Liver (tissue), 9 donors: ENCODE measurements around the gene ADGRV1. TPM values are rescaled to one million over a fixed set of nuclear protein-coding genes. Genes with fewer than 3 reads are reported as not detected.

Experiments used
- DNase-seq: peaks from one replicate; pipeline ENCODE4 v3.0.0-alpha.2; 2017; ENCODE audit warnings: low spot score
- H3K27ac ChIP-seq, 2 donors: one replicate each; pipeline ENCODE4 v1.7.0; 2013; ENCODE audit warnings: inconsistent platforms in 2 of 2, low read length in 2 of 2, control low read depth in 1 of 2, low read depth in 1 of 2, mild to moderate bottlenecking in 1 of 2
- H3K27me3 ChIP-seq, 4 donors: one replicate each; pipeline versions ENCODE4 v1.6.1 to v1.7.0; 2013; ENCODE audit warnings: low read length in 3 of 4, inconsistent platforms in 1 of 4, mild to moderate bottlenecking in 1 of 4, moderate library complexity in 1 of 4; ENCODE audit not compliant: control insufficient read depth in 4 of 4, insufficient read depth in 4 of 4
- H3K36me3 ChIP-seq, 4 donors: one replicate each; pipeline versions ENCODE4 v1.6.1 to v1.7.0; 2013; ENCODE audit warnings: low read length in 3 of 4, mild to moderate bottlenecking in 3 of 4, low read depth in 1 of 4, moderate library complexity in 1 of 4; ENCODE audit not compliant: control insufficient read depth in 4 of 4, insufficient read depth in 3 of 4
- H3K4me1 ChIP-seq, 4 donors: one replicate each; pipeline versions ENCODE4 v1.6.1 to v1.7.0; 2013; ENCODE audit warnings: low read length in 3 of 4, mild to moderate bottlenecking in 3 of 4, moderate library complexity in 1 of 4; ENCODE audit not compliant: control insufficient read depth in 4 of 4, insufficient read depth in 4 of 4
- H3K4me3 ChIP-seq, 3 donors: one replicate each; pipeline versions ENCODE4 v1.6.1 to v1.7.0; 2013; ENCODE audit warnings: low read length in 3 of 3, control low read depth in 1 of 3, low read depth in 1 of 3, mild to moderate bottlenecking in 1 of 3
- H3K9ac ChIP-seq, 2 donors: one replicate each; pipeline ENCODE4 v1.7.0; 2013; ENCODE audit warnings: low read length in 2 of 2, mild to moderate bottlenecking in 2 of 2, moderate library complexity in 2 of 2, control low read depth in 1 of 2, low read depth in 1 of 2
- H3K9me3 ChIP-seq, 4 donors: one replicate each; pipeline versions ENCODE4 v1.6.1 to v1.7.0; 2013; ENCODE audit warnings: low read length in 3 of 4; ENCODE audit not compliant: control insufficient read depth in 4 of 4
- EGR1 ChIP-seq, 2 donors: IDR thresholded peaks; 2 replicates each; pipeline ENCODE4 v1.6.1; 2016 to 2018; ENCODE audit warnings: antibody characterized with exemption in 2 of 2, low read depth in 2 of 2
- FOXA1 ChIP-seq: IDR thresholded peaks from 2 replicates; pipeline ENCODE4 v1.6.1; 2016; ENCODE audit warnings: antibody characterized with exemption
- FOXA2 ChIP-seq: IDR thresholded peaks from 2 replicates; pipeline ENCODE4 v1.6.1; 2016; ENCODE audit warnings: antibody characterized with exemption
- GABPA ChIP-seq, 2 donors: IDR thresholded peaks in 1 of 2; conservative IDR thresholded peaks in 1 of 2; 2 replicates each; pipeline ENCODE4 v1.6.1; 2016; ENCODE audit warnings: antibody characterized with exemption in 2 of 2, mild to moderate bottlenecking in 1 of 2, moderate library complexity in 1 of 2
- HNF4A ChIP-seq, 2 donors: conservative IDR thresholded peaks; 2 replicates each; pipeline ENCODE4 v1.6.1; 2016; ENCODE audit warnings: antibody characterized with exemption in 2 of 2, mild to moderate bottlenecking in 2 of 2
- HNF4G ChIP-seq: IDR thresholded peaks from 2 replicates; pipeline ENCODE4 v1.6.1; 2016; ENCODE audit warnings: antibody characterized with exemption
- JUND ChIP-seq, 2 donors: IDR thresholded peaks; 2 replicates each; pipeline ENCODE4 v1.6.1; 2016; ENCODE audit warnings: antibody characterized with exemption in 2 of 2
- NR2F2 ChIP-seq: IDR thresholded peaks from 2 replicates; pipeline ENCODE4 v1.6.1; 2016; ENCODE audit warnings: antibody characterized with exemption
- RAD21 ChIP-seq, 2 donors: IDR thresholded peaks; 2 replicates each; pipeline ENCODE4 v1.6.1; 2016; ENCODE audit warnings: antibody characterized with exemption in 2 of 2, mild to moderate bottlenecking in 2 of 2
- RXRA ChIP-seq, 2 donors: IDR thresholded peaks; 2 replicates each; pipeline ENCODE4 v1.6.1; 2017 to 2018; ENCODE audit warnings: antibody characterized with exemption in 2 of 2, mild to moderate bottlenecking in 1 of 2
- SP1 ChIP-seq: IDR thresholded peaks from 2 replicates; pipeline ENCODE4 v1.6.1; 2018; ENCODE audit warnings: antibody characterized with exemption, mild to moderate bottlenecking
- TAF1 ChIP-seq: conservative IDR thresholded peaks from 2 replicates; pipeline ENCODE4 v1.6.1; 2016; ENCODE audit warnings: antibody characterized with exemption, mild to moderate bottlenecking
- YY1 ChIP-seq: IDR thresholded peaks from 2 replicates; pipeline ENCODE4 v1.6.1; 2016; ENCODE audit warnings: antibody characterized with exemption, mild to moderate bottlenecking
- WGBS: extraction: QIAGEN DNeasy Blood & Tissue Kit; methylation state at CpG from one replicate; pipeline ENCODE4 v1.1.7; 2013; 5-methylcytosine and 5-hydroxymethylcytosine counted together
- polyA plus RNA-seq, 2 donors: library from polyadenylated mRNA; stranded (reverse) in 1 of 2; unstranded in 1 of 2; fragments of 200-250 nt in 1 of 2; fragments of >200 nt in 1 of 2; fragmentation: Nextera tagmentation in 1 of 2; extraction: Ambion mirVana in 1 of 2; gene quantifications; one replicate each; pipeline versions ENCODE4 v1.2.1 to v1.2.3, GENCODE V29; 2013 to 2015
- total RNA-seq, 2 donors: library from RNA; depleted of rRNA; stranded (reverse); fragments of >200 nt; gene quantifications; one replicate each; pipeline ENCODE4 v1.2.3, GENCODE V29; 2014
- TF ChIP-seq, protein P1 (sequence below): IDR thresholded peaks from 2 replicates; pipeline ENCODE4 v1.6.1; 2016; ENCODE audit warnings: antibody characterized with exemption
- TF ChIP-seq, protein P2 (sequence below): IDR thresholded peaks from 2 replicates; pipeline ENCODE4 v1.6.1; 2016; ENCODE audit warnings: antibody characterized with exemption, mild to moderate bottlenecking
- TF ChIP-seq, protein P3 (sequence below): fragments of 150-350 bp; IDR thresholded peaks from 2 replicates; pipeline ENCODE4 v1.5.1; 2017; ENCODE audit warnings: improper control_type of control experiment, low read depth, low read length; ENCODE audit not compliant: missing input control
- TF ChIP-seq, protein P4 (sequence below): IDR thresholded peaks from 2 replicates; pipeline ENCODE4 v1.6.1; 2016; ENCODE audit warnings: antibody characterized with exemption
- TF ChIP-seq, protein P5 (sequence below): IDR thresholded peaks from 2 replicates; pipeline ENCODE4 v1.6.1; 2016; ENCODE audit warnings: antibody characterized with exemption
- donor health status: healthy.
- donor health status: healthy.
- donor health status: healthy.
- donor health status: healthy.
- donor health status: healthy.

ADGRV1 gene
- total and polyA plus RNA-seq, 4 donors: 5.1 to 15.5 (median 9.6) TPM

DNA sequence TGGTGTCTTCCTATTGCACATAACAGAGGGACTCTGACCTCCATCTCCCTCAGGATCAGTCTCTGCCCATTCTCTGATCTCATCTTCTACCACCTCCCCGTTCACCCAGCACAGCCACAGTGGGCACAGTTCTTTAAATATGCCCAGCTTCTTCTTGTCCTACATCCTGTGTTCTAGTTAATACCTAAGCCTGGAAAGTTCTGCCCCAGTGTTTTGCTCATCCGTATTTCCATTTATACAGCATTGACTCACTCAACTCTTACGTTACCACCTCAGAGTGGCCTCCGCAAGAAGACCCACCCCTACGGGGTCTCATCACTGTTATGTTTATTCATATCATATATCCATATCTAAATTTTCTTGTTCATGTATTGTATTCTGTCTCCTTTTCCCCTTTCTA lies 315.5 kb downstream of the ADGRV1 start:
- 89% methylated on average over 5 of the region's 5 CpGs for WGBS
- Histone ChIP-seq H3K9ac (no peak overlapping the region), H3K4me3 (no peak overlapping the region), H3K36me3 (no peaks in the 10 kb centered on the region), H3K4me1 (peaks cover 8 to 65% (median 30%) of the 10 kb centered on the region in 4 donors), H3K27me3 (no peaks in the 10 kb centered on the region), H3K9me3 (no peaks in the 10 kb centered on the region), H3K27ac (peak overlapping the region; percentile 79 to 93)
- no peak for TF ChIP-seq HNF4A (conservative IDR thresholded peaks at IDR 0.05)
- TF ChIP-seq, protein P1, sequence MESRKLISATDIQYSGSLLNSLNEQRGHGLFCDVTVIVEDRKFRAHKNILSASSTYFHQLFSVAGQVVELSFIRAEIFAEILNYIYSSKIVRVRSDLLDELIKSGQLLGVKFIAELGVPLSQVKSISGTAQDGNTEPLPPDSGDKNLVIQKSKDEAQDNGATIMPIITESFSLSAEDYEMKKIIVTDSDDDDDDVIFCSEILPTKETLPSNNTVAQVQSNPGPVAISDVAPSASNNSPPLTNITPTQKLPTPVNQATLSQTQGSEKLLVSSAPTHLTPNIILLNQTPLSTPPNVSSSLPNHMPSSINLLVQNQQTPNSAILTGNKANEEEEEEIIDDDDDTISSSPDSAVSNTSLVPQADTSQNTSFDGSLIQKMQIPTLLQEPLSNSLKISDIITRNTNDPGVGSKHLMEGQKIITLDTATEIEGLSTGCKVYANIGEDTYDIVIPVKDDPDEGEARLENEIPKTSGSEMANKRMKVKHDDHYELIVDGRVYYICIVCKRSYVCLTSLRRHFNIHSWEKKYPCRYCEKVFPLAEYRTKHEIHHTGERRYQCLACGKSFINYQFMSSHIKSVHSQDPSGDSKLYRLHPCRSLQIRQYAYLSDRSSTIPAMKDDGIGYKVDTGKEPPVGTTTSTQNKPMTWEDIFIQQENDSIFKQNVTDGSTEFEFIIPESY: no peak
- DNase-seq: no peak

DNA sequence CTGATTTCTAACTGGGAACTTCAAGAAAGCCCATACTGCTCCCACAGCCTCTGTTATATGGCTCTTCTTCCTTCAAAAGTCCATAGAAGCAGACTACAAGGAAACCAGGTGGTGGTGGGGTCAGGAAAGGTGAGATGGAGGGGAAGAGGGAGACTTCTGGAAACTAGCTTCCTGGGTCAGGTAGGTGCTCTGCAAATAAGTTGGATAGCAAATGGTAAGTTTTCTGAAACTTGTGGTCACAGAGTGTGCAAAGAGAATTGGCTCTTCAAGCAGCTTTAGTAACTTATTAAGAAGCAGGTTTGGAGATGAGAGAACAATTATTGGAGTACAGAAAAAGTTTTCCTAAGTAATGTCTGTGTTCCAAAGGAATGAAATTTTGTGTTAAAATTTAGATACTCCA lies 316.9 kb downstream of the ADGRV1 start:
- Histone ChIP-seq H3K27ac (peak overlapping the region; percentile 19 to 31), H3K9ac (no peak overlapping the region), H3K9me3 (no peaks in the 10 kb centered on the region), H3K36me3 (no peaks in the 10 kb centered on the region), H3K4me3 (no peak overlapping the region), H3K27me3 (no peaks in the 10 kb centered on the region), H3K4me1 (peaks cover 8 to 57% (median 30%) of the 10 kb centered on the region in 4 donors)
- TF ChIP-seq, protein P2, sequence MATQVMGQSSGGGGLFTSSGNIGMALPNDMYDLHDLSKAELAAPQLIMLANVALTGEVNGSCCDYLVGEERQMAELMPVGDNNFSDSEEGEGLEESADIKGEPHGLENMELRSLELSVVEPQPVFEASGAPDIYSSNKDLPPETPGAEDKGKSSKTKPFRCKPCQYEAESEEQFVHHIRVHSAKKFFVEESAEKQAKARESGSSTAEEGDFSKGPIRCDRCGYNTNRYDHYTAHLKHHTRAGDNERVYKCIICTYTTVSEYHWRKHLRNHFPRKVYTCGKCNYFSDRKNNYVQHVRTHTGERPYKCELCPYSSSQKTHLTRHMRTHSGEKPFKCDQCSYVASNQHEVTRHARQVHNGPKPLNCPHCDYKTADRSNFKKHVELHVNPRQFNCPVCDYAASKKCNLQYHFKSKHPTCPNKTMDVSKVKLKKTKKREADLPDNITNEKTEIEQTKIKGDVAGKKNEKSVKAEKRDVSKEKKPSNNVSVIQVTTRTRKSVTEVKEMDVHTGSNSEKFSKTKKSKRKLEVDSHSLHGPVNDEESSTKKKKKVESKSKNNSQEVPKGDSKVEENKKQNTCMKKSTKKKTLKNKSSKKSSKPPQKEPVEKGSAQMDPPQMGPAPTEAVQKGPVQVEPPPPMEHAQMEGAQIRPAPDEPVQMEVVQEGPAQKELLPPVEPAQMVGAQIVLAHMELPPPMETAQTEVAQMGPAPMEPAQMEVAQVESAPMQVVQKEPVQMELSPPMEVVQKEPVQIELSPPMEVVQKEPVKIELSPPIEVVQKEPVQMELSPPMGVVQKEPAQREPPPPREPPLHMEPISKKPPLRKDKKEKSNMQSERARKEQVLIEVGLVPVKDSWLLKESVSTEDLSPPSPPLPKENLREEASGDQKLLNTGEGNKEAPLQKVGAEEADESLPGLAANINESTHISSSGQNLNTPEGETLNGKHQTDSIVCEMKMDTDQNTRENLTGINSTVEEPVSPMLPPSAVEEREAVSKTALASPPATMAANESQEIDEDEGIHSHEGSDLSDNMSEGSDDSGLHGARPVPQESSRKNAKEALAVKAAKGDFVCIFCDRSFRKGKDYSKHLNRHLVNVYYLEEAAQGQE: no peak
- TF ChIP-seq, protein P3, sequence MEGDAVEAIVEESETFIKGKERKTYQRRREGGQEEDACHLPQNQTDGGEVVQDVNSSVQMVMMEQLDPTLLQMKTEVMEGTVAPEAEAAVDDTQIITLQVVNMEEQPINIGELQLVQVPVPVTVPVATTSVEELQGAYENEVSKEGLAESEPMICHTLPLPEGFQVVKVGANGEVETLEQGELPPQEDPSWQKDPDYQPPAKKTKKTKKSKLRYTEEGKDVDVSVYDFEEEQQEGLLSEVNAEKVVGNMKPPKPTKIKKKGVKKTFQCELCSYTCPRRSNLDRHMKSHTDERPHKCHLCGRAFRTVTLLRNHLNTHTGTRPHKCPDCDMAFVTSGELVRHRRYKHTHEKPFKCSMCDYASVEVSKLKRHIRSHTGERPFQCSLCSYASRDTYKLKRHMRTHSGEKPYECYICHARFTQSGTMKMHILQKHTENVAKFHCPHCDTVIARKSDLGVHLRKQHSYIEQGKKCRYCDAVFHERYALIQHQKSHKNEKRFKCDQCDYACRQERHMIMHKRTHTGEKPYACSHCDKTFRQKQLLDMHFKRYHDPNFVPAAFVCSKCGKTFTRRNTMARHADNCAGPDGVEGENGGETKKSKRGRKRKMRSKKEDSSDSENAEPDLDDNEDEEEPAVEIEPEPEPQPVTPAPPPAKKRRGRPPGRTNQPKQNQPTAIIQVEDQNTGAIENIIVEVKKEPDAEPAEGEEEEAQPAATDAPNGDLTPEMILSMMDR: no peak
- TF ChIP-seq GABPA (IDR thresholded peaks at IDR 0.05 in 1 of 2, conservative IDR thresholded peaks at IDR 0.05 in 1 of 2): no peak
- no peak for TF ChIP-seq SP1
- no peak for TF ChIP-seq HNF4A (conservative IDR thresholded peaks at IDR 0.05)
- TF ChIP-seq HNF4G: no peak
- TF ChIP-seq, protein P4, sequence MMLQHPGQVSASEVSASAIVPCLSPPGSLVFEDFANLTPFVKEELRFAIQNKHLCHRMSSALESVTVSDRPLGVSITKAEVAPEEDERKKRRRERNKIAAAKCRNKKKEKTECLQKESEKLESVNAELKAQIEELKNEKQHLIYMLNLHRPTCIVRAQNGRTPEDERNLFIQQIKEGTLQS: no peak
- no peak for TF ChIP-seq RXRA (IDR thresholded peaks at IDR 0.05)
- TF ChIP-seq RAD21 (IDR thresholded peaks at IDR 0.05): no peak
- no peak for TF ChIP-seq JUND (IDR thresholded peaks at IDR 0.05)
- no peak for TF ChIP-seq TAF1
- TF ChIP-seq YY1: no peak
- TF ChIP-seq FOXA1: no peak
- no peak for TF ChIP-seq FOXA2
- no peak for TF ChIP-seq EGR1 (IDR thresholded peaks at IDR 0.05; ENCODE audit: low read depth in 2 of 2)
- TF ChIP-seq, protein P5, sequence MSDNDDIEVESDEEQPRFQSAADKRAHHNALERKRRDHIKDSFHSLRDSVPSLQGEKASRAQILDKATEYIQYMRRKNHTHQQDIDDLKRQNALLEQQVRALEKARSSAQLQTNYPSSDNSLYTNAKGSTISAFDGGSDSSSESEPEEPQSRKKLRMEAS: no peak
- TF ChIP-seq, protein P1: no peak
- no peak for TF ChIP-seq NR2F2
- DNase-seq: no peak
